HG02642 (cell line): ENCODE results near the gene PARK7.

Experiments
- ATAC-seq: cut with Tn5 transposase; IDR thresholded peaks from one replicate; pipeline ENCODE4 v1.9.1; 2021; ENCODE audit warnings: mild to moderate bottlenecking; ENCODE audit not compliant: unreplicated experiment, poor library complexity

Gene PARK7

DNA sequence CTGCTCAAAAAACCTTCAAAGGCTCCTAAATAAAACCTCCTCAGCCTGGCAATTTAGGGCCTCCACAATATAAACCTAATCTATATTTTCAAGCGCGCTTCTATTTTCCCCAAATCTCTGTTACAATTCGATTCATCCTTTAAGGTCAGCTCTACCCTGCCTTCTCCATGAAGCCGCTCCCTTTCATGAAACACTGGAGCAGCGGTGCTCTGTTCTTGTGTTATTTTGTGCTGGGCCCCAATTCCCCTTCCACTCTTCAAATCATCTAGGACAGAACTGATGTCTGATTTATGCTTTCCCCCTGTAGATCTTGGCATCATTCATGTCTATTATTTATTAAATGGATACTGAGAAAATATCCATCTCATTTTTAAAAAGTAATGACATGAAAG lies 57.7 kb downstream of the PARK7 start:
- ATAC-seq: no peak

DNA sequence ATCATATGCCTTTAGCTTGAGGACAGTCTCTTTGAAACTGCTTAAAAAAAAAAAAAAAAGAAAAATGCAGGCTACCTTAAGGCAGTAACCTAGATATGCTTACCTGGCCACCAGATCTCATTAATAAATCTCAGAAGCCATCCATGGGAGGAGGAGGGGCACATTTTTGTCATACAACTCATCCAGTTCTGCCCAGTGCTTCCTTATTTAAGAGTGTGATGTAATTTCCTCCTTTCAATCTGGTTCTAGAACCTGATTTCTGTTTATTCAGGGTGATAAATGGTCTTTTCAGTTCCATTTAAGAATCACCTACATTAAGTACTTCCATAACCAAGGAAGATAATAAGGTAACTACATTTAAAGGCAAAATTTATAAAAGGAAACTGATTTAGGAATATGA lies 58.5 kb downstream of the PARK7 start:
- ATAC-seq: no peak

DNA sequence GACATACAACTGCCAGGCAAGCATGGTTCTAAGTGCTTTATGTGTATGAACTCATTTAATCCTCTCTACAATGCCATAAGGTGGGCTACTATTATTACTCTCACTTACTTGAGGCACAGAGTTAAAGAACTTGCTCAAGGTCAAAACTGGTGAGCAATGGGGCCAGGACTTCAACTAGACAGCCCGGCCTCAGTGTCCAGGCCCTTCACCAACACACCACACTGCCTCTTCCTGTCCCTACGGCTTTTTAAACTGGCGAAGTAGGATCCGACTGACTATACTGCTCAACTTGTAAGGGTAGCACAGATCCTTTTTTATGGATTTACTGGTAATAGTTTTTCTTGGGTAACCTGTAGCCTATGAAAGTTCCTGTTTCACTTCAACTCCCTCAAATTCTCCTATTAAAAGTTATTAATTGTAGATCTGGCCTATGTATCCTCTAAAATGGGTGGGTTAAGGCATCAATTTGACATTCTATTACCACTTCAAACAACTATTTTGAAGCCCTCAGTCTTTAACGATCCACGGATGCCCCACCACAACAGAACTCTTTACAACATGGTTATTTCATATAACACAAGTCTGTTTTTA lies 60.3 kb downstream of the PARK7 start:
- no peak for ATAC-seq

DNA sequence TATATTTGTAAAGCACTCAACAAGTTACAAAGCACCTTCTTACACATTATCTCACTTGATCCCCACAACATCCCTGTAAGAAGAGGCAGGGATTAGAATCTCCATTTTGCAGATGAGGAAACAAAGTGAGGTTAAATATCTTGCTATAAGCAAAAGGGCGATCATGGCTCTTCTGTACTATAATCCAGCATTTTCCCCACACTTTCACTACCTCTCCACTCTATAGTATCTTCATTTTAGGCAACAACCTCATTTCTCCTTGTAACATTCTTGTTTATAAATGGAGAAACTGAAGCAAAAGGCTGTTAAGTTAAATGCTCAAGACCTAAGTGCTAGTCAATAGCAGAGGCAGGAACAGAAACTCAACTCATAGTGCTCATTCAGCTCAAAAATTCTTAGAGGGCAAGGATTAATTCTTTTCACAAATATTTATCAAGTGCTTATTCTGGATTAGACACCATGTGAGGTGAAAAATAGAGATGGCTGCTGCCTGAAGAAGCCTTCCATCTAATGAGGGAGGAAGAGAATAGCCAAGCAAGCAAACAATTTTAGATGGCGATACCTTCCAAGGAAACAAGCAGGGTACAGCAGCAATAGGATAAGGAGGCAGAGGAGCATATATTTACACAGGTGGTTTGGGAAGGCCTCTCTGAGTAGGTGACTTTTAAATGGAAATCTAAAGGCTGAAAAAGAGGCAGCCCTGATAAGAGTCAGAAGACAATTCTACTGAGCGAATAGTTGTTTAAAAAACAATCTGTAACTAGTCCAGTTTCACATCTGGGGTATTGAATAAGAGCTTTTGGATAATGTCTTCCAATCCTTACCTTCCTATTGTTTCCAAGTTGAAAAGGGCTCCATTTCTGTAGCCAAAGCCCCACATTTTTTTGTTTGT lies 61.1 kb downstream of the PARK7 start:
- no peak for ATAC-seq

DNA sequence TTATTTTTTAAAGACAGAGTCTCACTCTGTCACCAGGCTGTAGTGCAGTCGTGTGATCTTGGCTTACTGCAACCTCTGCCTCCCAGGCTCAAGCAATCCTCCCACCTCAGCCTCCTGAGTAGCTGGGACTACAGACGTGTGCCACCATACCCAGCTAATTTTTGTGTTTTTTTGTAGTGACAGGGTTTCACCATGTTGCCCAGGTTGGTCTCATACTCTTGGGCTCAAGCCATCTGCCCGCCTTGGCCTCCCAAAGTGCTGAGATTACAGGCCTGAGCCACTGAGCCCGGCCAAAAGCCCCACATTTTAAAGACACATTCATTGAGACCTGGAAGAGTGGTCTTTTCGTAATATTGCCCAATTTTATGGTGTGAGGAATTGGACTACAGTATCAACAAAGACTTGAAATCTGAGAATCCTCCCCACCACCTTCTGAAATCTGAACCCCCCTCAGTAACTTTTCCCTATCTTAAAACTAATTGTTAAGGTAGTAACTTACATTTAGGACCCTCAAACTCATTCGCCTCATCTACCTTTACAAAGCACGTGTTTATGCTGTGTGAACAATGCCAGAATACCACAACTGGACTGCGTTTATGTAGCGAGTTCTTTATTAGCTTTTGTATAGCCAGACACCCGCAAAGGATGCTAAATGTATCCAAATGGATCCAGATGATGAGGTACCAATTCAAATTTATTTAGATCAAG lies 61.9 kb downstream of the PARK7 start:
- ATAC-seq: no peak

DNA sequence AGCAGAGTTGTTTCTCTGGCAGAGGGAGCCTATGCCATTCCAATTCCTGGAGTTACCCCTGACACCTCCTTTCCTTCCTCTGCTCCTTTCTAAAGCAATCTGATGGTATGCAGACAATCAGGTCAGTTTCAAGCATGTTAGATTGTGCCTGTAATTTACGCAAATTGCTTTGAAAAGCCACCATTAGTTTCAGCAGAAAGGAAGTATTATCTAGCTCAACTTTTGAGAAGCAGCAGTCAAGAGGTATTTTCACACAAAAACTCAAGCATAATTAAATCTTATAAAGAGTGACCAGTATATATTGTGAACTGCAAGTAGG lies 62.4 kb downstream of the PARK7 start:
- ATAC-seq: no peak

DNA sequence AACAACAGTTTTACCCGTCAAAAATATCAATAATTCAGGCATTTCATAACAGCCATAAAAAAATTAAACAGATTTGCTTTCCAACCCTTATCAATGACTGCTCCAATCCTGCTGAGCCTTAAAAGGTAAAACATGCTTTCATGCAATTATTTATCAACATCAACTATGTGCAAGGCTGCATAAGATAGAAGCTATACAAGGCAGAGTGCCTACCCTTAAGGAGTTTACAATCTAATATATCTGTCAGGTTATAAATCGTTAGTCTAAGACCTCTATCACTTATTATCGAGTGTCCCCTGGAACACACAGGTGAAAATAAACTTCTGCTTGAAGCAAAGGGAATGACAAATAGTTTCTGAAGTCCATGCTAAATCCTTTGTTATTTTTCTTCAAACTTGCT lies 62.8 kb downstream of the PARK7 start:
- no peak for ATAC-seq

DNA sequence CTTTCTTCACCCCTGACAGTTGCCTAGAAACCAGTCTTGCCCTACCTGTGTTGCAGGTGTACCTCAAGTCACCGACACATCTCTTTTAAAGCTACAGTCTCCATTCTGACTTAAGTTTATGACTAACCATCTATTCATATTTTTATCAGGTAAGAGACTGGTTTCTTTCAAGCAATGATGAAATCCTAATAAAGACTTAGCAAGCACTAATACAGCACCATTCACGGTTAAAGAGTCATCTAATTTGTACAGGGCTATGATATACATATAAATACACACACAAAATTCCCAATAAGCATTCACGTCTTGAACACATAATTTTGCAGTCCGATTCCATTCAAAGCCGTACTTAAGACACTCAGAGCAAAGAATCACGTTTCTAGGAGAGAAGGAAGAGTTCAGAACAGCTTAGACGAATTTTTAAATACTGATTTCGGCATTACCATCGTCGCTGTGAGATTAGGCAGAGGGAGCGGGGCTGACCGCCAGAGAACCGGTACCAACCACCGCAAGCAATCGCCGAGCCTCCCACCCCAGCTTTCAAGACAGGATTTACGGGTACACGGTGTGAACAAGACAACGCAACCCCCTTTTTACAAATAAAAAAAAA lies 63.7 kb downstream of the PARK7 start:
- no peak for ATAC-seq

DNA sequence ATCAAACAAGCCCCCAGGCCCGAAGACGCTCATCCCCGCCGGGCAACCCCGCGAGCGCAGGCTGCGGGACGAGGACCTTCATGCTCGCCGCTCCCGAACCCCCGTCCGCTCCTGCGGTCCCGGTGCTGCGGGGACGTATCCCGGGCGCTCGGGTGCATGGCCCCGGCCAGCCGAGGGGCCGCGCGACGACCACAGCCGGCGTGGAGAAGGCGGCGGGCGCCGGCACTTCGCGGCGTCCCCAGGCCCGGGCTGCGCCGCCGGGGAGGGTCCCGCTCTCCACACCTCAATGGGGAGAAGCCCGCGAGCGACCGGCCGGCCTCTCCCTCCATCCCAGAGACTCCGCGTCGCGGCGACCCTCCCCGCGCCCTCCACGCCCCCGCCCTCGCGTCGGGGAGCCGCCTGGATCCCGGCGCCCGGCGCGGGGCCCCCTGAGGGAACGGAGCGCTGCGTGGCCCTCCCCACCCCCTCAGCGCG lies 64.2 kb downstream of the PARK7 start:
- ATAC-seq: no peak

DNA sequence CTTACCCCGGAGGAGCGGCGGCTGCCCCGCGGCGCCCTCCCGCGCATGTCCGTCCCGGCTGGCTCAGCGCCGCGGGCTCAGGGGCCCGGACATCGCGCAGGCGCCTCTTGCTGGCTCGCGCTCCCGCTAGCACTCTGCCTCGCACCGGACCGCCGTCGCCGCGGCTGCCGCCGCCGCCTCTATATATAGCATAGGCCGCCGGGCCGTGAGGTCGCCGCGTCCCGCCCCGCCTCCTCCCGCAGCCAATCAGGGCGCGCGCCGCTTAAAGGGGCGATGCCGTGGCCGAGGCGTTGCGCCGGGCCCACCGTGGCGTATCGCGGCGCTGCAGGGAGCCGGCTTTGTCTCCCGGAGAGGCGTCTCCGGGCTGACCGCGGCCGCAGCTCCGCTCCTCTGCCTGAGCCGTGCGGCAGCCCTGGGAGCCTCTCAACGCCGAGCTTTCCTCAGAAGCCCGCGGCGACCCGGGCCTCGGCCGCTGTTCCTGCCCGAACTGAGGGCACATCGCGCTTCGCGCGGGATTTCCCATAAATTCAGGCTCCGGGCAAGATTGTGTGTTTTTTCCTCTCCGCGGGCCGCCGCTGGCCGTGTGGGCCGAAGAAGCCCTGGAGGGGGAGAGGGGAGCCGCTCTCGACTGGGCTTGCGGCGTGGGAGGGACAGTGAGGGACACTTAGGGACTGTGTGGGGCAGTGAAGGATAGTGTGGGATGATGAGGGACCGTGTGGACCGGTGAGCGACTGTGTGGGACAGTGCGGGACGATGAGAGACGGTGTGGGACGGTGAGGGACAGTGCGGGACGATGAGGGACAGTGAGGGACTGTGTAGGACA lies 64.9 kb downstream of the PARK7 start, which contains the start of gene ERRFI1:
ERRFI1 (minus strand) TSS at position 157 of the 823 bp plus-strand sequence. CDS start 10,690 bp downstream, outside the sequence.
- peak; percentile 91 for ATAC-seq

DNA sequence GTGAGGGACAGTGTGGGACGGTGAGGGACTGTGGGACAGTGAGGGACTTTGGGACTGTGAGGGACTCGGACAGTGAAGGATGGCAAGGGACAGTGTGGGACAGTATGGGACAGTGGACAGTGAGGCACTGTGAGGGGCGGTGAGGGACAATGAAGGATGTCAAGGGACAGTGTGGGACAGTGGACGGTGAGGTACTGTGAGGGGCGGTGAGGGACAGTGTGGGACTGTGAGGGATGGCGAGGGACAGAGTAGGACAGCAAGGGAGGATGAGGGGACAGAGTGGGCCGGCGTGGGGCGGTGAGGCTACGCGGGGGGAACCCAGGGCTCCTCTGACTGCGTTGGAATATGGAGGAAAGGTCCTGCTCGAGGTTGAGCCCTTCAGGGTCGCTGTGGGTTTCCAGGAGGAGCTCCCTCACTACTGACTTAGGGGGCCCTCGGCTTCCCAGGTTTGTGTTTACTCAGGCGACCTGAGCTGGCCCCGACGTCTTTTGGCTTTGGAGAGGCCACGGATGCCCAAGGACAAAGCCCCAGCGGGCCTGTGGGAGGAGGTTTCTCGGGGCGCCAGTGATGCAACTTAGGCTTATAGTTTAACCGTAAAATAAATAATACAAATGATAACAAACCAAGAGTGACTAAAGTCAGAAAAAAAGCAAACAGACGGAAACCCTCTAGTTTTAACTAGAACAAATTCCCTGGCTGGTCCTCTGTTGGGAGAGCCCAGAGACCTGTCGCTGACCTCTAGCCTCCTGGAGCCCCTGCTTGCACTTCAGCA lies 65.7 kb downstream of the PARK7 start:
- ATAC-seq: no peak

DNA sequence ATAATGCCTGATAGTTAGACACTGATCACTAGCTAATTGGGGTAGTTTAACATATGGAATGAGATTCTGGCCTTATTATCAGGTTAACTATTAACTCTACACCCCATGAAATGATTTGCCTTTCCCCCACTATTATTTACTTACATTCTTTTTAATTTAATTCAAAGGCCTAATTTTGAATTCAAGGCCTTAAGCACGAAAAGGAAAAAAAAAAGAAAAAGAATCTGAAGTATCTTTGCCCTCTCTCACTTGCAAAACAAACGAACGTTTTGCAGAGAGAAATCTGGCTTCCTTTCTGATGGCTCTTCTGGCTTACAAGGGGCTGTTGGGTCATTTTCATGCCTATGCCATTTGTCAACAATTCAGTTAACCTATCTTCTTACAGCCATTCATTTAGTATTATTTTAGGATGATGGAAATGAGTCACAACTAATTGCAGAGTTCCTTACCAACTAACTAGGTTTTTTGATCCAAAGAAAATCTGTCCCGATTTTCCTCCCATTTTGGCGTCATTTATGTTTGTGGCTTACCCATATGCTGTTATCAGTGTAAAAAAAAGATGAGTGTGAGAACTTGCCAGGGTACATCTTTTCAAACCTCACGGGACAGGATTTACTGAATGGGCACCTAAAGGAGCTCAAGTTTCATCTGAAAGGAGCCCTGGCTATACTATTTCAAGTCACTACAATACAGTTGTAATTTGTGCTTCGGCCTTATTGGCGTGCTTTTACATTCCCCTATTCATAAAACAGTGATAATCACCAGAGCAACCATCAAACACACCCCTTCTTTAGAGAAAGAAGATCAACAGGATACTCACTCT lies 66.4 kb downstream of the PARK7 start:
- no peak for ATAC-seq

DNA sequence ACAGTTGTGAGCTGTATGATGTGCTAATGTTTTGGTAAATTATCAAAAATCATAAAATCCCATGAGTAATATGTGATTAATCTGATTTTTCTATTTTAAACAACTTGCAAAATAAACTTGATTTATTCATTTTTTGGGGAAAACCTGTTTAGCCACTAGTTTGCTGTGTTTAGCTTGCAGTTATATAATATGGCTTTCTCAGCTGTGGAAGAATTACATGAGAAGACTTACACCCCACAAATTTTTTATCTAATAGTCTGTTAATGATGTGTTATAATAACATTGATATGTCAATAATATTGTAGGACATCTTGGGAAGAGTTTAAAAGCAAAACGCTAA lies 67.0 kb downstream of the PARK7 start:
- ATAC-seq: no peak

DNA sequence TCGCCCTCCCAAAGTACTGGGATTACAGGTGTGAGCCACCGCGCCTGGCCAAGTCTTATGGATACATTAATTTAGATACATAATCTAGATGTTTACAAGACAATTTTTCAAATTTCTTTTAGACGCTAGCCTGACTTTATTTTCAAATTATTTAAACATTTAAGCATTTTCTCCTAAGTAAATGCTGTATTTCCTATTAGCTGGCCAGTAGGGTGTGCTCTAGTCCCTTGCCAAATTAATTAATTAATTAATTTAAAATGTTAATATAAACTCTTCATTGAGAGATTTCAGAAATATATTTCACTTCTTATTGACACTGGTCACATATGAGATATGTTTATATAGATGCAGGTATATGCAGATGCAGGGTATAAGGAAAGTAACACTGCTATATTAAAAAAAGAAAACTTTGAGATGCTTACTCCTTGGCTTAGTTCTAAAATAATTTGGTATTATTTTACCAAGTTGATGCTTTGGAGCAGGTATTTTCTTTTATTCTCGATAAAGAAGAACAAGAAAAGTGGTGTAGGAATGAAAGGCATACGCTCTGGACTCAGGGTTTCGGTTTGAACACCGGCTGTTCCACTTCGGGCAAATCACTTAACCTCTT lies 69.8 kb downstream of the PARK7 start:
- ATAC-seq: no peak

DNA sequence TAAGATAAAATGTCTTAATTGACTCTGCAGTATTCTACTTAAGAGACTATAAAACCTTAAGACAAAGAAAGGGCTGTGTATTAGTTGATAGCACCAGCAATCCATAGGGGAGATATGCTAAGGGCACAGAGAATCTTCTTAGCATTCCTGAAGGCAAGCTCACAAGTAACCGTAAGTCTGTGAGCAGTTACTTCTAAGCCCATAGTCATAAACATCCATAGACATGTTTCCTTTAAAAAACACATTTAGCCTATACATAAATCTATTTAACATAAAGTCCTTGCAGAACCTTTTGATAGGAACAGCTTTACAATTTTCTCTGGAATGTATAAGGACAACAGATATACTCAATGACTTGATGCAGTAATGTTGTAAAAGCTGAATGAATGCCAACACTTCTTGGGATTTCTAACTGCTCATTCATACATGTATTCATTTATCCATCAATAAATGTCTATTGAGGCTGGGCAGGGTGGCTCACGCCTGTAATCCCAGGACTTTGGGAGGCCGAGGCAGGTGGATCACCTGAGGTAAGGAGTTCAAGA lies 70.9 kb downstream of the PARK7 start:
- no peak for ATAC-seq

DNA sequence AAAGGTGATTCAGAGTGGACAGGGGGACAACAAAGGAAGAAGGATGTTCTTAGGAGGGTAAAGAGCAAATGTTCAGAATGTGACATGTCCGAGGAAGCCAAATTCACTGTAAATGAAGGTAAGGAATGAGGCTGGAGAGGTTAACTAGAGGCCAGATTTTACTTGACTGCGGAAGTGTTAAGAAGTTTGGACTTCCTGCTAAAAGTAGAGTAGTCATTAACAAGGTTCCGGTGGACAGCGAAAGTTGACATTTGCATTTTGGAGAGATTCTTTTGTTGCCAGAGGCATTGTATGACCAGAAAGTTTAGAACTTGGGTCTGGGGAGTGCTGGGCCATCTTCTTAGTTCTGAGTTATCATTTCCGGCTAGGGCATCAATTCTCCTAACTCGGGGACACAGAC lies 71.8 kb downstream of the PARK7 start:
- no peak for ATAC-seq
